ENCODE data around the gene ATP6V1G2.

Gene ATP6V1G2

GRCh38 chr6:31575335-31575901, 29.0 kb upstream of the ATP6V1G2 start, which contains the start of gene TNF:
Gene TNF, plus strand, starts transcription at chr6:31575565. Its CDS starts 177 bp downstream, at chr6:31575742.
- TF ChIP-seq CTCF (IDR thresholded peaks at IDR 0.05; ENCODE audit: low read depth, low read length, missing control alignments): no peak
- H3K4me3 ChIP-seq (replicated peaks; ENCODE audit: low read depth, low read length): no peak within 1 kb of the TSS
- no peak for DNase-seq (ENCODE audit: extremely low read depth, low read depth)

- H3K4me3 ChIP-seq (replicated peaks; ENCODE audit: low read depth, low read length): no peak overlapping the region
- TF ChIP-seq CTCF (IDR thresholded peaks at IDR 0.05; ENCODE audit: low read depth, low read length, missing control alignments): no peak
Observed at GRCh38 chr6:31574106-31575061, 28.0 kb upstream of the ATP6V1G2 start.

GRCh38 chr6:31573239-31574105, 27.1 kb upstream of the ATP6V1G2 start:
- no peak for DNase-seq (ENCODE audit: extremely low read depth, low read depth)
- TF ChIP-seq CTCF (IDR thresholded peaks at IDR 0.05; ENCODE audit: low read depth, low read length, missing control alignments): no peak
- H3K4me3 ChIP-seq (replicated peaks; ENCODE audit: low read depth, low read length): no peak overlapping the region

More at GRCh38 chr6:31574106-31575061, 28.0 kb upstream of the ATP6V1G2 start:
- no peak for DNase-seq (ENCODE audit: extremely low read depth, low read depth)

- no peak for TF ChIP-seq CTCF (IDR thresholded peaks at IDR 0.05; ENCODE audit: low read depth, low read length, missing control alignments)
- H3K4me3 ChIP-seq (replicated peaks; ENCODE audit: low read depth, low read length): no peak within 1 kb of the TSS
- DNase-seq (ENCODE audit: extremely low read depth, low read depth): no peak
Observed at GRCh38 chr6:31572041-31572911, 25.9 kb upstream of the ATP6V1G2 start, which contains the start of gene LTA. Gene LTA, plus strand, starts transcription at chr6:31572289. Its CDS starts 454 bp downstream, at chr6:31572743.

- H3K4me3 ChIP-seq (replicated peaks; ENCODE audit: low read depth, low read length): no peak overlapping the region
- DNase-seq (ENCODE audit: extremely low read depth, low read depth): no peak
- no peak for TF ChIP-seq CTCF (IDR thresholded peaks at IDR 0.05; ENCODE audit: low read depth, low read length, missing control alignments)
Observed at GRCh38 chr6:31569861-31570536, 23.6 kb upstream of the ATP6V1G2 start.
